Measurements from ENCODE around the gene RGS14. TPM values are rescaled to one million over a fixed set of nuclear protein-coding genes. Genes with fewer than 3 reads are reported as not detected.

The RGS14 gene
- polyA plus RNA-seq, 1 experiment: 2.6 TPM

DNA sequence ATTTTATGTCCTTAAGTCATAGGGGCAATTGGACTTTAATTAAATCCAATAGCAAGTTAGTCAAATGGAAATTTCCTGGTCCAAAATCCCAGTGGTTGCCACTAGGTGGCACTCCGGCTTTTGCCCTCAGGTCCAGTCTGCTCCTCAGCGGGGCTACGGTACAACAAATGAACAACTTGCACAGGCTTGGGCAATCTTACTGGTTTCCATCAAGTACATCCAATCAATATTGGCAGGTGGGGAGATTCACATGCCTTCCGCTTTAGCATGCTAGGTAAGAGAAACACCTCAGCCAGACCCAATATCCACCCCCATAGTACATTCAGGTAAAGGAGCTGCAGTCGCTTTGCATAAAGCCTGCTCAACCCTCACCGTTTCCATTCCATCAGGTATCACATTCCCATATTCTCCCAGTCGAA is 39.8 kb upstream of the RGS14 start:
- ChIA-PET CTCF (interaction anchor here (0.7 to 4.2 kb wide), 25 partner anchors 8 to 204 kb away, joined by 3 to 20 read pairs (median 4); partner anchors contain the start of gene LMAN2), POLR2A (interaction anchor here (0.6 kb wide), 1 partner anchor 38 kb away, joined by 6 read pairs; no protein-coding TSS in a partner anchor)
- Histone ChIP-seq H3K4me3 (ENCODE audit: low read depth, low read length) (no peak overlapping the region), H3K27ac (ENCODE audit: low read depth, low read length) (no peak overlapping the region), H3K9me3 (ENCODE audit: control insufficient read depth, insufficient read depth, low read length) (no peaks in the 10 kb centered on the region), H3K27me3 (ENCODE audit: control insufficient read depth, insufficient read depth, low read length) (no peaks in the 10 kb centered on the region)
- DNase-seq (ENCODE audit: low read depth, low spot score): peak; percentile 63
- TF ChIP-seq, protein P1, sequence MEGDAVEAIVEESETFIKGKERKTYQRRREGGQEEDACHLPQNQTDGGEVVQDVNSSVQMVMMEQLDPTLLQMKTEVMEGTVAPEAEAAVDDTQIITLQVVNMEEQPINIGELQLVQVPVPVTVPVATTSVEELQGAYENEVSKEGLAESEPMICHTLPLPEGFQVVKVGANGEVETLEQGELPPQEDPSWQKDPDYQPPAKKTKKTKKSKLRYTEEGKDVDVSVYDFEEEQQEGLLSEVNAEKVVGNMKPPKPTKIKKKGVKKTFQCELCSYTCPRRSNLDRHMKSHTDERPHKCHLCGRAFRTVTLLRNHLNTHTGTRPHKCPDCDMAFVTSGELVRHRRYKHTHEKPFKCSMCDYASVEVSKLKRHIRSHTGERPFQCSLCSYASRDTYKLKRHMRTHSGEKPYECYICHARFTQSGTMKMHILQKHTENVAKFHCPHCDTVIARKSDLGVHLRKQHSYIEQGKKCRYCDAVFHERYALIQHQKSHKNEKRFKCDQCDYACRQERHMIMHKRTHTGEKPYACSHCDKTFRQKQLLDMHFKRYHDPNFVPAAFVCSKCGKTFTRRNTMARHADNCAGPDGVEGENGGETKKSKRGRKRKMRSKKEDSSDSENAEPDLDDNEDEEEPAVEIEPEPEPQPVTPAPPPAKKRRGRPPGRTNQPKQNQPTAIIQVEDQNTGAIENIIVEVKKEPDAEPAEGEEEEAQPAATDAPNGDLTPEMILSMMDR (IDR thresholded peaks at IDR 0.05; ENCODE audit: low read depth, low read length): peak; percentile 93

DNA sequence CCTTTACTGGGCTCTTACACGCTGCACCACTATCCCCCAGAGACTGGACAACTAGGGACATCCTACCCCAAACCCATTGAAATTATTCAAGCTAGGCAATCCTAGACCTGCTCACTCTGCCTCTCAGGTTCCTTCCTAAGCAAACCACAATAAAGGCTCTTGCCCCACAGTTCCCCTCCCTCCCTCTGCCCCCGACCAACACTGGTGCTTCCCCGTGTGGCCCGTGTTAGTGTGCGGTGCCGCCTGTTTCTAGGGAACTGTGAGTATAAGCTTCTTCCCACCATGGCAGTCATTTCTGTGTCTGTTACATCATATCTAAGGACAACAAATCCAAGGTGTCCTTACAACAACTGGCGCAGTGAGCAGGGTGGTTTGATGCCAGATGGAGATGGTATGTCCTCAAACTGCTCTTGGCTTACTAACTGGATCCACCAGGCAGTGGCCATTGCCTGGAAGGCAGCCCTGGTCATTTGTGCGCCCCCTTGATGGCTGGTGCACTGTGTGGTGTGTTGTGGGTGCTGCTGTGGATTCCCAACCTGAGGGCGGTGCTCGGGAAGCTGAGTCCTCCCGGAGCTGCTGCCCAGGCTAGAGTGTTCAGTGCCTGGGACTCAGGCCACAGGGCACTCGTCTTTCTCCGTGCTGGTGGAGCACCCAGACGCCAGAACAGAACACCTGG is 37.7 kb upstream of the RGS14 start:
- Histone ChIP-seq H3K27me3 (ENCODE audit: control insufficient read depth, insufficient read depth, low read length) (no peaks in the 10 kb centered on the region), H3K4me3 (ENCODE audit: low read depth, low read length) (no peak overlapping the region), H3K9me3 (ENCODE audit: control insufficient read depth, insufficient read depth, low read length) (no peaks in the 10 kb centered on the region), H3K27ac (ENCODE audit: low read depth, low read length) (no peak overlapping the region)
- ChIA-PET CTCF (interaction anchor here (1.2 to 1.5 kb wide), 3 partner anchors 10 to 137 kb away, joined by 5 to 6 read pairs (median 5); no protein-coding TSS in a partner anchor), POLR2A (no interaction called here)
- DNase-seq (ENCODE audit: low read depth, low spot score): no peak
- TF ChIP-seq, protein P1 (IDR thresholded peaks at IDR 0.05; ENCODE audit: low read depth, low read length): no peak

DNA sequence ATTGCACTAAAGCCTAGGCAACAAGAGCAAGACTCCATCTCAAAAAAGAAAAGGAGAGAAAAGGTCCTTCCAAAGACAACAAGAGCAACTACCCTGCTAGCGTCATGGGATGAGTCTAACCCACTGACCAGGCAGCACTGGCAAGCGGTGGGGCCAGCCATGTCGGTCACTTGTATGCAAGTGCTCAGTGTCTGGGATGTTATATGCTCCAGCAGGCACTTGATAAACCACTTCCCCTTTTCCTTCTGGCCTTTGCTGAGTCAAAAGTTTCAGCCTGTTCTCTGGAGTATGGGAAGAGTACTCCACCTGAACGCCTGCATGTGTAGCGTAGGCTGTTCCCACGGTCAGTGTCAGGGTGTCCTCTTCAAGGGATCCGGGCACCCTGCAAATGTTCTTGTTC is 36.8 kb upstream of the RGS14 start:
- Histone ChIP-seq H3K4me3 (ENCODE audit: low read depth, low read length) (no peak overlapping the region), H3K9me3 (ENCODE audit: control insufficient read depth, insufficient read depth, low read length) (no peaks in the 10 kb centered on the region), H3K27ac (ENCODE audit: low read depth, low read length) (no peak overlapping the region), H3K27me3 (ENCODE audit: control insufficient read depth, insufficient read depth, low read length) (no peaks in the 10 kb centered on the region)
- ChIA-PET POLR2A (no interaction called here), CTCF (interaction anchor here (1.2 to 1.5 kb wide), 2 partner anchors 11 to 136 kb away, joined by 5 to 6 read pairs; no protein-coding TSS in a partner anchor)
- TF ChIP-seq, protein P1 (IDR thresholded peaks at IDR 0.05; ENCODE audit: low read depth, low read length): no peak
- DNase-seq (ENCODE audit: low read depth, low spot score): no peak

DNA sequence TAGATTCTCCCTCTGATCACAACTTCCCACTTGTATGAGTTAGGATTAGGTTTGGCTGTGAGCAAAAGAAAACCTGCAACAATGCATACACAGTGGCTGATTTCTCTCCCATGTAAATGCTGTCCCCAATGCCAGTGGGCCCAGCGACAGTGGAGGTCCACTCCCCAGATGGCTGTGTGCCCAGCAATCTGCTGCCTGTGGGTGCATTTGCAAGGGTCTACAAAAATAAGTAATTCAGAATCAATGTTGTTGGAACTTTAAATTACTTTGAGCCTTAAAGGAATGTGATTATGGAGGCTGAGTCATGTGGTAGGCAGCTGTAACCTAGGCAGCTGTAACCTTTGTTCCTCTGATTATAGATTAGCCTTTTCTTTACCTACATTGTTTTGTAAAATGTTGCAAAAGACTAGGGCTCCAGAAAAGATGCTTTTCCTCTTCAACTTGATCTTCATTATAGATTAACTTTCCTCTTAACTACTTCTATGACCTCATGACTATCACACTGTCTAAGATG is 31.8 kb upstream of the RGS14 start:
- TF ChIP-seq, protein P1 (IDR thresholded peaks at IDR 0.05; ENCODE audit: low read depth, low read length): no peak
- ChIA-PET POLR2A (no interaction called here), CTCF (interaction anchor here (0.9 to 1.0 kb wide), 2 partner anchors 16 to 41 kb away, joined by 4 to 6 read pairs; no protein-coding TSS in a partner anchor)
- H3K4me3 ChIP-seq (ENCODE audit: low read depth, low read length): no peak overlapping the region
- H3K27ac ChIP-seq (ENCODE audit: low read depth, low read length): no peak overlapping the region
- DNase-seq (ENCODE audit: low read depth, low spot score): no peak
- peaks cover 3% of the 10 kb centered on the region; the same call in 1 of the 2 replicates for H3K9me3 ChIP-seq (ENCODE audit: control insufficient read depth, insufficient read depth, low read length)
- H3K27me3 ChIP-seq (ENCODE audit: control insufficient read depth, insufficient read depth, low read length): no peaks in the 10 kb centered on the region
